HG03139 (cell line): Measurements from ENCODE around the gene NR2F1.

Source experiments
- ATAC-seq: cut with Tn5 transposase; IDR thresholded peaks from one replicate; pipeline ENCODE4 v1.9.1; 2021; ENCODE audit not compliant: unreplicated experiment

Gene NR2F1

DNA sequence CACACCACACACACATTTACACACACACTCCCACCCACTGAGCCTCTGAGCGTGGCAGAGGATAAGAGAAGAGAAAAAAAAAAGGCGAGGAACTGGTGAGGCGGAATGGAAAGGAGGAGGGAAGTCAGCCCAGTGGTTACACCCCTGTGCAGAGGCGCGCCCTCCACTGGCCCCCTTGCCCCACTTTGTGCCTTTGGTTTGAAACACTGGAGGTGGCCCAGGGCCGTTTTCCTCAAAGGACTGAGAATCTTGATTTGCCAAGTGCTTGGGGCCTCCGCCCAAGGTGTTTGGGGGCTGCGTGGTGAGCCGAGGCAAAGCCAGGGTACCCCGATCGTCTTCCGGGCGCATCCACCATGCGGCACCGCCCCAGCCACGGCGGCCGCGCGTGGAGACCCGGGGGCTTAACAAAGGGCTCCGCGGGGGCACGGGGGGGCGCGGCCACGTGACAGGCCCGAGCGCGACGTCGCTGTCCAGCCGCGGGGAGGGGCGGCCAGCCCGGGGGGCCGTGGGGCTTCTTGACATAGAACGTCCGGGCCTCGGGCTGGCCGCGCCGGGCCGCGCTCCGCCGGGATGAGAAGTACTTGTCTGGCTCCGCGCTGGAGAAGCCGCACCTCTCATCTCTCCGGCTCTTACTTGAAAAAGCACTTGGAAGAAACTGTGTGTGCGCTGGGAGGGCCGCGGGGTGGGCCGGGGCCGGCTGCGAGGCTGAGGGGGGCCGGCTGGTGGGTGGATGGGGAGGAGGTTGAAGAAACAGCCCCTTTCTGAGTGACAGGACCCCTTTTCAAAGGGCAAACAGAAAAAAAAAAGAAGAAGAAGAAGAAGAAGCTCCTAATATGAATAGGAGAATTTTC, 21.0 kb downstream of the NR2F1 start:
- no peak for ATAC-seq

DNA sequence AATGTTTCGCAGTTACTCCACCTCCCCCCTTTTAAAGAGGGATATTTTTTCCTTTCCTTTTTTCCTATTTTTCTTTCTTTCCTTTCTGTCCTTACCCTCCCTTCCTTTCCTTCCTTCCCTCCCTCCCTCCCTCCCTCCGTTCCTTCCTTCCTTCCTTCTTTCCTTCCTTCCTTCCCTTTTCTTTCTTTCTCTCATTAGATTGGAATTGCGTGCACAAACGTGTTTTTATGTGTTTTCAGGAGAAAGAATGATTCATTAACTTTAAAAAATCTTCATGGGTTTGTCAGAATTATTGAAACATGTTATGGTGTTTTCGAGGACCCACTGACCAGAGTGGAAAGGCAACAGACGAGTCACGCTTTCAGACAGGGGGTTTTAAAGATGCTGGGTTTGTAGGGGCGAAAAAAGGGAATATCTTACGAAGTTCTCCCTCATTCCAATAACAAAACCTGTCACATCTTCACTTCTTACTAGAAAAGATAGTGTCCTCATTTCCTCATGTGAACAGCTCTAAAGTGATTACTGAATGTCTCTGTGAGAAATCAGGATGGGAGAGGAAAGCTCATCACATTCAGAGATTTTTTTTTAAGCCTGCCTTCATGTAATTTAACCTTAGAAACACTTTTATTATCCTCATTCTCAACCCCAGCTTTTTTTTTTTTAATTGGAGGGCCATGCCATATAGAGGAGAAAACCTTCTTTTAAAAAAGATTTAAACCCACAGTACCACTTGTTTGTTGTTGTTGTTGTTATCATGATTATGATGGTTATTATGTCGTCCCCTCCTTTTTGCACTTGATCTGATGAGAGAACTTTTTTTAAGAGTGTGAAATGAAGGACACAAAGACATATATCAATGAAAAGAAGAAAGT, 21.9 kb downstream of the NR2F1 start:
- no peak for ATAC-seq

DNA sequence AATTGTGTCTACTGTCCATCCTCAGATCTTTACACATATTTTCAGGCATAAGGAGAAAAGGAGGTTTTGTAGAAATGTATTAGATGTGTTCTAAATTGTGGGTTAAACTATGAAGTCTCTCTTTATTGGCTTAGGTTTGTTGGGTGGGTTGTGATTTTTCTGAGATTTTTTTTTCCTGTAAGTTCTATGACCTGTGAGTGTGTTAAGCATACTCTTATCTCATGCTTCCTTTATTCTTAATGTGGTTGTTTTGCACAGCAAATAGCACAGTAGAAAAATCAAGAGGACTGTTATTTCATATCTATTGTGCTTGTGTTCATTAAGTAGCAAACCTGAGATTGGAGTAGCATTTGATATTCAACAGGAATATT, 23.3 kb downstream of the NR2F1 start:
- ATAC-seq: no peak

DNA sequence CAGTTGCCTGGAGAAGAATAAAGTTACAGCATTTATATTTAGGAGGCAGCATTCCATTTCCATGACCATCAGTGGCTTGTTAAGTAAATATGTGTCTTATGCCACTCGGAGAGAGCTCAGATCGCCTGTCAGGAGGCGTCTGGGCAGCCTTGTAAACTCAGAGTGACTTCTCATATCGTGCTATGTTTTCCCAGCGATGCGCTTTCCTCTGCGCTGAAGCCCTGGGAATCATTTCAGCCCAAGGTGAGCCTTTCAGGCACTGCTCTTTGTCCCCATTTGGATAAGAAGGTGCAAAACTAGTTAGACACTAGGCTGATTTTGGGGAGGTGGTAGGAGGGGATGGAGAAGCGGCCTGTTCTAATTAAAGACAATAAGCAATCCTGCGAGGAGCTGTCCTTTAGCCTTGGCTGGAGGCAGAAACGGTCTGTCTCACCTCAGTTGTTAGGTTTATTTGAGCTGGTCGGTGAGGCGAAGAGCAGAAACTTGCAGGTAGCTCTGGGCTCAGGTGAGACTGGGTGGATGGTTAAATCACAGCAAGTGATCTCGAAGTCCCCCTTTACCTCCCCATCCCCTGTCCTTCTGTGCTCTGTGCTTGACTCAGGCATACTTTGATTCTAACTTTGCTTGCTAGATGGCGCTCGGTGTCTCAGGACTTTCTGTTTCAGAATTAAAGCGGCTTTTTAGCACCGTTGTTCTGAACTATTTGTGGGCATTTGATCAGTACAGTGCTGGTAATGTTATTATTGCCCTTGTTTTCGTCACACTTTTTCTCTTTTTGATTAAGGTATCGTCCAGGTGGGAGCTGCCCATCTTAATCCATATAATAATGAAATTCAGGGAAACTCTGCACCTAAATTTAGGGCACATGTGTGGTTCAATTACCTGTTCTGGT, 24.6 kb downstream of the NR2F1 start:
- ATAC-seq: no peak

DNA sequence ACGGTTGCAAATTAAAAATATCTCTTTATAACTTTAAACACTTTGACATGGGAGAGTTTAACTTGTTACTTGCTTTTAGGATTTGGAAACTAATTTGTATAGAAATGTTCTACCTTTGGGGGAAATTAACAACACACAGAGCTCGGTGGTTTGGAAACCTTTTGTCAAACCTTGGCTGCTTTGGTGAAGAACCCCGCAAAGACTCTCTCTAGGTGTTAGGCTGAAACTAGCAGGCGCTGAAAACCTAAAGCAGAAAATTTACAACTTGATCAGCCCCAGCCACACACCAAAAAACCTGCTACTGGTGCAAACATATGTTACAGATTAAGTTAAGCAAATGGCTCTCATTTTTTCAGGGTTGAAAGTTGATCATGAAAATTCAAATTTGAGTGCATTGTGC, 25.8 kb downstream of the NR2F1 start:
- ATAC-seq: no peak

DNA sequence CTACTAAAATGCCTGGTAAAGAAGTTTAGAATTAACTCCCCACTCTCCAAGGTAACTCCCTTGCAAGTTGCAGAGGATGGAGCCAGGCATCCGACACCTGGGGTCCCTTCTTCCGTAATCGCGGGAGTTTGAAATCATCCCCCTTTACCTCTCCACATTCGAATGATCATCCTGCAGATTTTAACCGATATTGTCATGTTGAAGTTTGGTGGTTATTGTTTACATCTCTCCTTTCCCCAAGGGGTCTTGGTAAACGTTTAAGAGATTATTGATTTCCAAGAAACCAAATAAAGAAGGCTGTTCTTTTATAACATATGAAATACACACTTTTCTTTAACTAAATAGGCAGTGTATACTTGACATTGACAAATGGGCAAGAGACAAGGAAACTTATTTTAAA, 26.7 kb downstream of the NR2F1 start:
- no peak for ATAC-seq

DNA sequence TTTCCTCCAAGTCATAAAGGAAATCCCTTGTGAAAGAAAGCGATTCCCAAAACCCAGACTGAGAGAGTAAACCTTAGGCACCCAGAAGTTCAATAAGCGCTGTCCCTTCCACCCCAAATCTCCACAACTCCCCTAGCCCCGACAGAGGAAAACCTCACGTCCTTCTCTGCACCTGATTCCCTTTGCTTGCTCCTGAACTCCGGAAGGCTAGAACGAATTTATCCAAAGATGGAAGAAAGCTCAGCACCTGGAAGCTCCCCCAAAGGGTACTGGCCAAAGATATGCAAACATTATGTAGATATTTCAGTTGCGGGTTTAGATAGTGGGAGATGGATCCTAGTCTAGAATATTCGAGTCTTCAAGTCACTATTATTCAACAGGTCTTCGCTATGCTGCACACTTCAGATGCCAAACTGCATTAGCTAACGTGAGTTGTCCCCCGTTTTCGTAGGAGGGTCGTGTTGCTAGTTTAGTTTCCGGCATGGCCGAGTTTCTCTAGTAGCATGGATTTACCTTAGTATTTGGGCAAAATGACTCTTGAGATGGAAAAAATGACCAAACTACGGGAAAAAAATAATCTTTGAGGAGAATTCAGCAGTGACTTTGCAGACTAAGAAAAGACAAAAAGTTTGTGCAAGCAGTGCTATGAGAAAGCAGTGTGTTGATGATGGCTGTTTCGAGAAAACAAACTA, 27.7 kb downstream of the NR2F1 start:
- ATAC-seq: no peak

DNA sequence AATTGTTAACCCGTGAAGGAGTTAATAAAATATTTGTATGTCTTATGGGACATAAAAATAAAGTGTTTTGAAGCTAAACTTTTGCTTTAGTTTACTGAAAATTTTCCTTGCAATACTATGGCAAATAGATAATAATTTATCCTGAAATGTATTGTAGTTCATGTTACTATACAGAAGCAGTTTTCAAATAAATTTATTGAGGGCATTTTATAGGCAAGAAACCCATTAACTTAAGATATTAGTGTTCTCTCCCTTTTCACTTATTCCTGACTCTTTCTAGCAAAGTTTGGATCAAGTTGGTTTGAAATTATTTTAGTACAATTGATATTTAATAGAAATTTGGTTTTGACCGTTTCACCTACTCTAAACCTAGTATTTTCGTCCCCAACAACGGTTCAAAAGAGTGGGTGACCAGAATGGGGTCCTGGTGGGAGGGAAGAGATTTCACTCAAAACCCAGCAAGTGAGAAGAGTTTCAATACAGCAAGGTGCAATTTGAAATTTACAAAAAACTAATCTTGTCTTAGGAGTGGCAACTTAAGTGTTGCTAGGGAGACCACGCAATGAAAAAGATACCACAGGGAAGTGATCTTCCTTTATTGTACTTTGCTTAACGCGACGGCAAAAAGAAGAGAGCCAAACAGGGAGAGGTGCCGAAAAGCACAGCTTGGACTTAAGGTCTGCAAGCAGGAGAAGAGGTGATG, 28.4 kb downstream of the NR2F1 start:
- ATAC-seq: no peak

DNA sequence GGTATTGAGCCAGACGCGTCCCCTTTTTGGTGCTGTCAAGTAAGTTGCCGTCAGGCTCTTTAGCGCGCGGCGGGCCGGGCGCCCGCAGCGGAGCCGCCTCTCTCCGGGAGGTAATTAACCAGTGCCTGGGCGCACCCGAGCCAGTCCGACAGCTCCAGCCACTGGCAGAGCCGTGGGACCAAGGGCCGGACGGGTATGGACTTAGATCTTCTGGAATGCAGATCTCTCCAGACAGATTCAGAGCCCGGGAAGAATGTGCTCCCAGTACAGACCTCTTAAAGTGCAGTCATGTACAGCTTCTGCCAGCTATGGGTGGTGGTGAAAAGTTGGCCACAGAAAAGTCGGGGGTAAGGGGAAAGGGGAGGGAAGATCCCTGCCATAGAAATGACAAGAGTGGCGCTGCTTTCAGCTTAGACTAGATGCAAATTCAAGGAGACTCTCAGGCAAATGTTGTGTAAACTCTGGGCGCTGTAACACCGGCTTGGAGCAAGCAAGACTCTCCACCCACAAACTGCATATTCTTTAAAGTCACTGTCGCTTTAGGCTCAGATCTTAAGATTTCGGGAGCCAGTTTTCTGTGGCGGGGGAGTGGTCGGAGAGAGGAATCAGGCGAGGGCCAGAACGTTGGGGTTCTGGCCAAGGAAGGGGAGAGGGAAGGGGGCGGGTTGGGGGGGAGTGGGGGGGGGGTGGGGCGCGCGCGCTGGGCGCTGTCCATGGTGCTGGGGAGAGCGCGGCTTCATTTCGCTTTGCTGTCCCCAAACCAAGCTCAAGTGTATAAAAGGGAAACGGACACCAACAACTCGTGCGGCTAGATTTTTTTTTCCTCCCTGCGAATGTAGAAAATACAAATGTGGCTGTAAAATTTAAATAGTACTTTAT, 29.2 kb downstream of the NR2F1 start:
- no peak for ATAC-seq

DNA sequence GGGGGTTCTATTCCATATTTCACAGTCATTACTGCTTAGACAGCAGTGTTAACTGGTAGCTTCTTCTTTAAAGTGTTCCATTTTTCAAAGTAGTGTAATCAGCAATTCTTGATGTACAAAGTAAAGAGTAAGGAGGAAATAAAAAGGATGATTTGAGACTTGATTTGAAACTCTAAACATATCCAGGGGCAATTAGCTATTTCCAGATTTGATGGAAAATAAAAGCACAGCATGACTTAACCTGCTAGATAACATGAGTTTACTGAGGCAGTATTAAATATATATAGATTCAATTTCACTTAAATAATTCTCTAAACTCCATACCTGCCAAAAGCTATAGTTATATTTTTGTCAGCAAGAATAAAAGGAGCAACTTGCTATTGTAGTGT, 29.8 kb downstream of the NR2F1 start:
- no peak for ATAC-seq

DNA sequence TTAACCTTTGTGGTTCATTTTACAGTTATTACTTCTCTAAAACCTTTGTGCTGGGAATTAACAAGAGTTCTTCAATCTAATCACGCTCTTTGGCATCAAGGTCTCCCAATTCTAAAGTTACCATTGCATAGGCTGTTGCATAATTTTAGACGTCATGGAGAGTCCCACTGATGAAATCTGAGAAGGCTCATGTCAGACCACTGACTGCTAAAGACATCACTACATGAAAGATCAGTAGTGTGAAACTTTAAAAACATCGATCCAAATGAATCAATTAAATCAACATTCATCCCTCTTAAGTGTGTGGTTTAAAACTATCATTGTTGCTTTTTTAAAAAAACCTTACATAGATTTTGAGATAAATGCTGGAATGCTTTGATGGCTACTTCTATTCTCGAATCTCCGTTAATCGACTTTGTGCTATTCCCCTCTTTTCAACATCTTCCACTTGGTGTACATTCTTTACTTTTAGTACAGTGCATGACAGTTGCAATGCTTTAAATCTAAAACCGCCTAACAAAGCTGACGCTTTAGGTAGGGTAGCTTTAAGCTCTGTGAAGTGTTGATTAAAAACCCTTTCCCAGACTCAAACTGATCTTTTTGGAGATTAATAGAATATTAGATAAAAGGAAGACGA, 33.6 kb downstream of the NR2F1 start:
- no peak for ATAC-seq

DNA sequence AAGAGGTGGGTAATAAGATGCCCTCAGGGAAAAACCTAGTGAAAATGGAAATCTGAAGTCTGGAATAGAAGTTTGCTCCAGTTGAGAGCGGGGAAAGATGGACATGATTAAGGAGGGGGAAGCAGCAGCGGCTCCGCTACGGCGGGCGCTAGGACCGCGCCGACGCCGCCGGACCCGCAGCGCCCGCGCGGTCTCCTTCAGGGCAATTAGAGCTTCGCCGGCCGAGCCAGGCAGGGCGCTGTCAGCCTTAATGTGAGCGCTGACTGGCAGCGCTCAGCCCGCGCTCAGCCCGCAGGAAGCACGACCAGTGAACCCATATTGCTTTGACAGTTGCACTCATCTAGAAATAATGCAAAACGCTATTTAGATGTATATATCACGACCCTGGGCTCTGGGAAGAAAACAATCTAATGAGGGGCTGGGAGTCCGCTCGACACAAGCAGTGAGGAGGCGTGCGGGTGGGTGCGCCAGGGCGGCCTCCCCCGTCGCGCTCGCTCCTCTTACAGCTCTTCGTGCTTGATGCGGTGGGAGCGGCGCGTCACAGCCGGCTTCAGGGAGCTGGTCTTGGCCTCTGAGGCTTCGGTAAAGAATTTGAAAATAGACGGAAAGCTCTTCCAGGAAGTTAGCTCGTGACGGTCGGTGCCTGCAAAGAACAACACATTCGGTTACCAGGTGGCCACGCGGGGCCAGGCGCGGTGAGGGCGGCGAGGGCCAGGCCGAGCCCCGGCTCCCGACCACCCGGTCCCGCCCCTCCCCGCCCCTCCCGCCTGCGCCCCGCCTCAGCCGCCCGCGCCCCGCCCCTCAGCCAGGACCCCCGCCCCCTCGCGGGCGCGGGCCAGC, 37.7 kb downstream of the NR2F1 start:
- ATAC-seq: peak; percentile 98

DNA sequence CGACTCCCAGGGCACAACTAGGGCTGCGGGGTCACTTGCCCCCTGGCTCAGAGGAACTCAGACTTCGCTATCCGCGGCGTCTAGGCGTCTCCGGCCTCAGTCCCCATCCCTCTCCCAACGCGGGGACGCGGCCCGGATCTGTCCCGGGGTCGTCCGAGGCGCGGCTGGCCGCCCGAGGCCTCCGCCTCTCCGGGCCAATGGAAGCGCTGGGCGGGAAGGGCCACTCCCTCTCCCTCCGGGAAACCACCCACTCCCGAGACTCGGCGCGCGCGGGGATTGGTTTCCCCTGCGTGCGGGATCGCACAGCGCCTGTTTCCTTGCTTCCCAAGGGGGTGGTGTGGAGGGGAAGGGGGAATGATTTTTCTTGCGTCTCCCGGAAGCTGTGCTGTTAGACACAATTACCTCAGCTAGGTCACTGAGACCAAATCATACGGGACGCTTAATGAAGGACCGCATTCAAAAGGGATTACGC, 38.3 kb downstream of the NR2F1 start:
- peak; percentile 10 for ATAC-seq

DNA sequence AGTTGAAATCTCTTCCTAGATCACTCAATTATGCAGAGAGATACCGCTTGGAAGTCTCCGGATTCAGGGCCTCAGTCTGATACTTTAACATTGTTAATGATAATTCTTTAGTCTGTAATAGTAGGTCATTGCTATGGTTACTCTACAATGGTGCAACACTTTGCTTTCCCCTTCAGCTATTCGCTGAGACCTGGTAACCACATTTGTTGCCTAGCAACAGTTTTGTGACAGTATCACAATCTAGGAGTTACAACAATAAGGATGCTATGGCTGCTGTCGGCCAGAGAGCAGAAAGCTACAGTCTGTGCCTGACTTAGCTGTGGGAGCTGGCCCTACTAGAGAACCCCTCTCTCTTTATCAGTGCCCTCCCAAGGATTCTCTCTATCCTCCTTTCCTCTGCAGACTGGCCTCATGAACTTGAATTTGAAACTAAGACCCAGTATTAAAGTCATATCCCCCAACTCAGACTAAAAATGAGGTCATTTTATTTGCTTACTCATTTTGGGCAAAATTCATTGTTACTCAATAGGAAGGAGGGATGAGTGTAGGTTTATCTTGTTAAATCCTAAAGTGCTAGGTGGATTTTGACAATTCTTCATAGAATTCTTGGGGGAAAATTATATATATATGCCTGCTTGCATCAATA, 39.3 kb downstream of the NR2F1 start:
- no peak for ATAC-seq

DNA sequence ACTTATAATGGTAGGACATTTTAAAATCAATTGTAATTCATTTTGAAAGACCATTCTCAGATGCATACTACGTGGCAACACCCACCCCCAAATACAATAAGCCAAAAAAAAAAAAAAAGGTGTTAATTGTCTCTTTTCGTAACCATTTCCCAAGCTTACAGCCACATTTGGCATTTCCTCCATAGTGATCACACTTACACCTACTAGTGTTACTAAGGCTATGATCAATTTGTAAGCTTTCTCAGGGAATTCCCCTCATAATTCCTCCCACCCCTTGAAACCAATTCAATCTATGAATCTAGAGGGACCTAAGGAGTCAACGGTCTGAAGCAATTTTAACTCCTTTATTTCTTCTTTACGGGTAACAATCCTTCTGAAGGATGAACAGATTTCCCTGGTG, 40.1 kb downstream of the NR2F1 start:
- ATAC-seq: no peak

DNA sequence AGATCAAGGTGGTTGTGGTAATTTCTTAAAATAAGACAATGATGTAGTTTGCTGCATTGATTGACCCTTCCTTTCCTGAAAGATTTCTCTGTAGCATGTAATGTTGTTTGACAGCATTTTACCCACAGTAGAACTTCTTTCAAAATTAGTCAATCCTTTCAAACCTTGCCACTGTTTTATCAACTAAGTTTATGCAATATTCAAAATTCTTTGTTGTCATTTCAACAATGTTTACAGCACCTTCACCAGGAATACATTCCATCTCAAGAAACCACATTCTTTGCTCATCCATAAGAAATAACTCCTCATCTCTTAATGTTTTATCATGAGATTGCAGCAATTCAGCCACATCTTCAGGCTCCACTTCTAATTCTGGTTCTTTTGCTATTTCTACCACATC, 43.8 kb downstream of the NR2F1 start:
- ATAC-seq: no peak

DNA sequence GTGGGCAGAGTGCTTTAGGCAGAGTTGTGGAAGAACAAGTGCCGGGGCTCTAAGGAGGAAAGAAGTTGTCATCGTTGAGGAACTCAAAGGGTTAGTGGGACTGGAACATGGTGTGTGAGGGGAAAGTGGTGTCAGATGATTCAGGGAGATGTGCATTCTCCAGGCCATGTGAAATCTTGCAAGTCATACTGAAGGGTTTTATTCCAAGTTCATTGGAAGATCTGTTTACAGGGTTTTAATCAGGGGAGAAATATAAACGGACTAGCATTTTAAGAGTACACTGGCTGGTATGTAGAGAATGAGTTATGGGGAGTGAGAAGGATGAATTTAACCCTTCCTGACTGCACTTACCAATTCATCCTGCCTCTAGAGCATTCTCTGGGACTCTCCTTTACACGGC, 49.3 kb downstream of the NR2F1 start:
- no peak for ATAC-seq
